GM19452 (cell line): ENCODE results near the gene ARID5A.

Source experiments
- ATAC-seq: cut with Tn5 transposase; IDR thresholded peaks from one replicate; pipeline ENCODE4 v1.9.1; 2021; ENCODE audit not compliant: unreplicated experiment

Gene ARID5A

GRCh38 chr2:96527286-96528005 lies 9.1 kb upstream of the ARID5A start:
- ATAC-seq: no peak

DNA sequence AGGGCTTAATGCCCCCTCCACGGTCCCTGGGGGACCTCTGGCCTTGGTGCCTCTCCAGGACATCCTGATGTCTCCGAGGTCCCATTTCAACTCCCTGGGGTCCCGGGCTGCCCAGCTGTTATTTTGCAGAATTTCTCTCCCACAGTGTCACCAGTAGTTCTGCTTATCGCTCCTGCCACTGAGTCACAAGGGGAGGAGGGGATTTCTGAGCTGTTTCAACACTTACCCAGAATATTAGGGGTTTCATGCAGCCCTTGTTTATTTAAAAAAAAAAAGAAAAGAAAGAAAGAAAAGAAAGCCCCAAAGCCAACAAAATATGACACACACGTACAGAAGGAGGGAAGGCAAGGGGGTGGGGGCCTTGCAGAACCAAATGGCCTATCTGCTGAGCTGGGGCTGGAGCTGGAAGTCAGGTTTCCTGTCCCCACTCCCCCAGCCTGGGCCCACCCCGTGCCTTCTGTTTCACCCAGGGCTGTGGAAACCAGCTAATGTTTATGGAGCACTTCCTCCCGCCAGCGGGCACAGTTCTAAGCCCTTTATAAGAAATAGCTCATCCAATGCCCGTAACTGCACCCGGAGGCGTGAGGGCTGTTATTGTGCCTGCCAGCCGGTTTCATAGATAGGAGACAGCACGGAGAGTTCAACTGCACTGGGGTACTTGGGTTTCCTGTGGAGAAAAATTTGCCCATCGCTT lies 8.4 kb upstream of the ARID5A start:
- ATAC-seq: no peak

DNA sequence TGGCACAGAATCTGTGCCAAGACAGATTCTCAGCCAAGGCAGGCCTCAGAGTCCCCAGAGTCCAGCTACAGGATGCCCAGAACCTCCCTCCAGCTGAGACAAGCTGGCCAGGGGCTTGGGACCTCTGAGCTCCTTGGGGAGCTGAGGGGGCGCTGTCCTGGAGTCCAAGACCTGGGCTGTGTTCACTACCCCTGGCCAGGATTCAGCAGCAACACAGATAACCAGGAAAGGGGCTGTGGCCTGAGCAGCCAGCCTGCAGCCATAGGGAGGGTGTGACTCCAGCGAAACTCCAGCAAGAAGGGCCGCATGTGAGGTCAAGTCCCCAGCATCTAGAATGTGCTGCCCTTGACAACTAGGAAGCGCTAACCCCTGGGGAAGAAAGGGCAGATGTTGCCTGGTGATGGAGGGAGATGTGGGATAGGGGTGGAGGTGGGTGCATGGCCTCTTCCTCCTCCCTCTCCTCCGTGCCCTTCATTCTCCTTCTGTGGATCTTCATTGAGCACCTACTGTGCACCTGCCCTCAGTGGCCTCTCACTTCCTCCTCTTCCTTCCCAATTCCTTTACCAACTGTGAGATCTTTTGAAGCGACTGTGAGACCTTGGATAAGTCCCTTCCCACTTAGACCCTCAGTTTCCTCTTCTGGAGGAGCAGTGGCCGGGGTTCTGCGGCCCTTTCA lies 7.7 kb upstream of the ARID5A start:
- ATAC-seq: no peak

GRCh38 chr2:96529376-96530143 lies 7.0 kb upstream of the ARID5A start:
- no peak for ATAC-seq

DNA sequence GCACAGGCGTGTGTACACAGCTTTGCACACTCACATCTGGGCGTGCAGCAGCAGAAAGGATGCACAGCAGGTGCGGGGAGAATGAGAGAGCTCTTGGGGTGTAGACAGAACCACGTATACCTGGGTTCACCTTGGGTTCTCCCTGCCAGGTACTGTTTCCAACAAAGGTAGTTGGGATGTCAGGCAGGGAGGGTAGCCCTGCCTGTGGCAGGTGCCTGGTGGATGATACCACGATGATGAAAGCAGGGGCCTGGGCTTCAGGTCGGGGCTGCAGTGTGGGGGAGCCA lies 6.5 kb upstream of the ARID5A start:
- ATAC-seq: no peak

DNA sequence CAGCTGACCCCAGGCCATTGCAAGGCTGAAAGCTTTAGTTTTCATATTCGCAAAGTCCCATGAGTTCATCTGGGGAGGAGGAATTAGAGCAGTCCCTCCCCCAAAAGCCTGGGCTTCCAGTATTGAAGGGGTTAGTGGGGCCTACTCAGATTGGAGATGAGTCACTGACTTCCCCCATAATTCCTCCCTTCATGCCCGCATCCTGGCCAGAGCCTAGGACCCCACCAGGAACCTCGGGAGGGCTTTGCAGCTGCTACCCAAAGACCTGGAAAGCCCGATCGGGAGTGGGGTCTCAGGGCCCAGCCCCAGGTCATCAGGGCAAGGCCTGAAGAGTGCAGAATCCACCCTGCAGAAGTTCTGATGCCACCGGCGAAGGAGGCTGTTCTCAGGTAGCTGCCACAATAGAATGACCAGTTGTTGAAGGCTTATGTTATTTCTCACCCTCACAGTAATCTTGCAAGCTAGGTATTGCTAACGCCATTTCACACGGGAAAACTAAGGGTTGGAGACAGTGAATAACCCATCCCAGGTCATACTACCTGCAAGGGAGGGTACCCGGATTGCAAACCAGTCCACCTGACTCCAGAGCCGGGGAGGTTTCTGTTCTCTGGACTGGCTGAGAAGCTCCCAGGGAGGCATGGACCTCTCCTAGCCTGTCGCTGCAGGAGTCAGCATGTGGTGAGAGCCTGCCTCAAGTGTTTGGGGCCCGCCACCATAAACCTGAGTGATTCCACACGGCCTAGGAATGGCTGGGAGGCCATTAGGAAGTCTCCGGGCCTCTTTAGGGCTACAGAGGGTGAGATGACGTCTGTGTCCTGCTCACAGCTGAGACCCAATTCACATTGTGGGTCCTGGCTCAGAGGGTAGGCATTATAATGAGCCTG lies 5.8 kb upstream of the ARID5A start:
- no peak for ATAC-seq

GRCh38 chr2:96531366-96531765 lies 5.2 kb upstream of the ARID5A start:
- ATAC-seq: no peak

- peak; percentile 30 for ATAC-seq
Measured at GRCh38 chr2:96531872-96532505, 4.6 kb upstream of the ARID5A start.

GRCh38 chr2:96532641-96533291 lies 3.8 kb upstream of the ARID5A start:
- no peak for ATAC-seq

DNA sequence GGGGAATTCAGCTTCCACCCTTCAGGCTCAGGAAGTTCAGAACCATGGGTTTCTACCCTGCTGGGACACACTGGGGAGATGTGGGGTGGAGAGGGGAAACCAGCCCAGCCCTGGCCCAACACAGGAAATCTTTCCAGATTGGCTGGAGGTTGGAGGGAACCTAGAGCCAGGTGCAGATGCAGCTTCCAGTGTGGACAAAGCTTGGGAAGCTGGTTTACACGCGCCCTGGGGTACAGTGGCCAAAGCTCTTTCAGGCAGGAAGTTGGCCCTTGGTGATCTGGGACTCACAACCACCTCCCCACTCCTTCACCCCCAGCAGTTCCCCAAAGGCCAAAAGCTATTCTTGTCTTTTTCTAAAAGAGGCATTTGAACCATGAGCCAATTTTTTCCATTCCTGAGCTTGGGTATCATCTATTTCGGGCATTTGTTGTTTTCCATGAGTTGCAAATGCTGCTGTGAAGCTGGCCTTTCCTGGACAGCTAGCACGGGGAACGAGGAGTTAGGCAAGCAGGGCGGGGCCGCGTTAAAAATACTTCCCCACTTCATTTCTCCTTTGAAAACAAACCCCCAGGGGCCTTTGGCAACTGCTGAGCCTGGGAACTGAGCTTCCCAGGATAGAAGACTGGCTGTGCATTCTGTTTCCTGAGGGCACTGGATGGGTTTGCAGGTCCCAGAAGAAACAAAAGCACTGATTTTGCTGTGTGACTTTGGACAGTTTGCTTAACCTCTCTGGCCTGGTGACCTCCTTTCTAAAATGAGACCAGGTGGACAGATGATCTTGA lies 3.1 kb upstream of the ARID5A start:
- ATAC-seq: no peak

GRCh38 chr2:96534141-96534540 lies 2.4 kb upstream of the ARID5A start:
- no peak for ATAC-seq

DNA sequence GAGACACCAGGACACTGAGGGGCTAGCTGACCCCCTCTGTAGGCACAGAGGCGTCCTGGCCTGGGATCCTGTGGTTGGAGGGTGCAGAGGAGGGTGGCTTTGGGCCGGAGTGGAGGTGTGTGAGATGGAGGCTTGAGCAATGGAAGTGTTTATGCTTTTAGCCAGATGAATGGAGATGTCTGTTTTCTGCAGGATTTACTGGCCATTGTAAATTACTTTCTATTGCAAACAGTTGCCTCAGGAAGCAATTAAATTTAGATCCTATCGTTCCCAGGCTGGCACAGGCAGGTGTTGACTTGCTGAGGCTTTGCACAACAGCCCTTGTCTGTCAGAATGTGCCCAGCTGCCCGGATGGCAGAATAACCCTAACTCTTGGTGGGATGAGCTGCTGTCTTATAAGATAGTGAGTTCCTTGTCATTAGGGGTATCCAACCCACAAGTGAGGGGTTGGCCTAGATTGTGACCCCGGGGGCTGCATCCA lies 1.8 kb upstream of the ARID5A start:
- ATAC-seq: no peak

DNA sequence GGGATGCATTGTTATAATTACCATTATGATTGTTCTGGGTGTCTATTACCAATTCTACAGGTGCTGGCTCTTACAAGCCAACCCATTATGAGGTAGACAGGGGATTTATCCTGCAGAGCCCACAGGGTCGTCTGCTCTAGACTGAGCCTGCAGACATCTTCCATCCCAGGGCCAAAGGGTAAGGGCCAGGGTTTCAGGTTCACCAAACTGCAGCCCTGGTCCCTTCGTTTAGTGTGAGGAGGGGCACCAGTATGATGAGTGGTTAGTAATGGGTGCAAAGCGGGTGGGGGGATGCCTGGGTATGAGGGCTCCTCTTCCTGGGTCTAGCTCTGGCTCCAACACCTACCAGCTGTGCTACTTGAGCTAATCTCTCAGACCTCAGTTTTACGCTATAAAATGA lies 1.2 kb upstream of the ARID5A start:
- no peak for ATAC-seq

- ATAC-seq: peak; percentile 47
Measured at GRCh38 chr2:96537066-96537733, 648 bp downstream of the ARID5A start.

- no peak for ATAC-seq
Measured at GRCh38 chr2:96537734-96538486, 1.4 kb downstream of the ARID5A start.

DNA sequence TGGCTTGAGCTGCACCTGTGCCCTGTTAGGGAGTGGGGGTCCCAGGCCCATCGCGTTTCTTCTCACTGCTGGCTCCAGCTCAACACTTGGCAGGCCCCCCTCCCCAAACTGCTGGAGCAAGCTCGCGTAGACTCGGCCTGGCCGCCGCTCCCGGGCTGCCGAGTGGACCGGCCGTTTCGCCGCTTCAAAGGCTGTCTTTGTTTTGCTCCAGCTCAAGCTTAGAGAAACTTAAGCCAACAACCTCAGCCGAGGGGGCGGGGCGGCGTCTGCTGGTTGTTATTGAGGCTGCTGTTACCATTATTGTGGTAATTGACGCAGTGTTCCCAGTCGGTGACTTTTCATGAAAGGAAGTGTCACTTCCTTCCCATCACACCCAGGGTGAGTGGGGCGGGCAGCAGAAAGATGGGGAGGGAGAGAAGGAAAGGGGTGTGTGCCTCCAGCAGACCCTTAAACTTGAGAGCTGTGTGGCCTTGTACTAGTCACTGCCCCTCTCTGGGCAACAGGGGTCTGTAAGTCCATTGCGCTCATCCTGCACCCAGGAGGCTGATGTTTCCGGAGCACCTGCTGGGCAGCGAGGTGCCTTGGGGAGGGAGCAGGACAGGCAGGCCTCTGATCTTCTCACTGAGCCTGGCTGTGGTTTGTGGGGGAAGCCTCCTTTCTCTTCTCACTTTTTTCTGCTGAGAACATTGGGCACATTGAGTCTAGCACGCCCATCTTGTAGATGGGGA lies 2.1 kb downstream of the ARID5A start:
- ATAC-seq: no peak
